Small intestine (tissue), 16 donors: ENCODE measurements around the gene B3GALT5. TPM values are rescaled to one million over a fixed set of nuclear protein-coding genes. Genes with fewer than 3 reads are reported as not detected.

Experiments
- DNase-seq, 2 donors: peaks; one replicate each; pipeline versions ENCODE4 v3.0.0 to v3.0.0-alpha.2; 2013
- FAIRE-seq: peaks from 2 replicates; lab custom pipeline; 2012; peaks lifted over from hg19 to GRCh38; lab: Jason Lieb, UNC
- H3K27ac ChIP-seq, 3 donors: one replicate each; pipeline ENCODE4 v1.5.1; 2013; ENCODE audit warnings: low read length in 2 of 3, mild to moderate bottlenecking in 2 of 3, control low read depth in 1 of 3, inconsistent platforms in 1 of 3, low read depth in 1 of 3, moderate library complexity in 1 of 3
- H3K27me3 ChIP-seq, 3 donors: one replicate each; pipeline ENCODE4 v1.6.1; 2013; ENCODE audit warnings: low read length in 3 of 3, inconsistent platforms in 1 of 3; ENCODE audit not compliant: control insufficient read depth in 3 of 3, insufficient read depth in 3 of 3
- H3K36me3 ChIP-seq, 3 donors: one replicate each; pipeline ENCODE4 v1.6.1; 2013; ENCODE audit warnings: low read length in 3 of 3, inconsistent platforms in 1 of 3, low read depth in 1 of 3, mild to moderate bottlenecking in 1 of 3, moderate library complexity in 1 of 3; ENCODE audit not compliant: control insufficient read depth in 3 of 3, insufficient read depth in 2 of 3
- H3K4me1 ChIP-seq, 3 donors: one replicate each; pipeline ENCODE4 v1.6.1; 2013; ENCODE audit warnings: low read length in 2 of 3, inconsistent platforms in 1 of 3, low read depth in 1 of 3, mild to moderate bottlenecking in 1 of 3, moderate library complexity in 1 of 3; ENCODE audit not compliant: control insufficient read depth in 3 of 3, insufficient read depth in 2 of 3
- H3K4me3 ChIP-seq, 3 donors: one replicate each; pipeline ENCODE4 v1.5.1; 2013; ENCODE audit warnings: low read length in 3 of 3, control low read depth in 1 of 3, inconsistent platforms in 1 of 3, low read depth in 1 of 3, mild to moderate bottlenecking in 1 of 3, moderate library complexity in 1 of 3
- H3K9me3 ChIP-seq, 2 donors: one replicate each; pipeline ENCODE4 v1.6.1; 2013; ENCODE audit warnings: low read depth in 1 of 2, low read length in 1 of 2; ENCODE audit not compliant: control insufficient read depth in 2 of 2, insufficient read depth in 1 of 2
- WGBS, 3 donors: extraction: QIAGEN DNeasy Blood & Tissue Kit; methylation state at CpG; one replicate each; pipeline ENCODE4 v1.1.7; 2013; 5-methylcytosine and 5-hydroxymethylcytosine counted together
- long read RNA-seq, 10 donors: transcript quantifications; one replicate each; lab custom pipeline, GENCODE V29; 2026
- polyA plus RNA-seq, 4 donors: library from polyadenylated mRNA; stranded (reverse) in 3 of 4; unstranded in 1 of 4; fragments of 200-250 nt in 3 of 4; fragments of 120-200 nt in 1 of 4; gene quantifications; one replicate each; pipeline versions ENCODE4 v1.2.1 to v1.2.3, GENCODE V29; 2013
- donor health status: healthy with polysubstance abuse.
- donor health status: control.
- donor health status: control.
- donor health status: Bipolar disorder and iron deficiency.
- donor health status: healthy.

Gene B3GALT5
- 10 to 100 TPM in 3 of 4 donors, 1 to 10 TPM in 1; 7.6 to 19.5 (median 14.9) TPM for polyA plus RNA-seq
- long read RNA-seq, donor 1, result 0 reads
- long read RNA-seq, donor 2, partial matches to known transcripts, result 0 of 1 reads
- long read RNA-seq, donor 2, other reads (novel, unspliced or antisense), result 0 of 1 reads
- long read RNA-seq, donor 3, result 0 reads
- long read RNA-seq, donor 4, result 0 reads
- long read RNA-seq, donor 5, result 0 reads
- long read RNA-seq, donor 6, result 0 reads
- long read RNA-seq, donor 7, result 0 reads
- long read RNA-seq, donor 8, result 0 reads
- long read RNA-seq, donor 9, result 0 reads
- long read RNA-seq, donor 10, partial matches to known transcripts, result 0 of 1 reads
- long read RNA-seq, donor 10, other reads (novel, unspliced or antisense), result 0 of 1 reads

GRCh38 chr21:39612233-39613040 lies at the start of gene B3GALT5:
Gene B3GALT5, plus strand, starts transcription at chr21:39612940. Its CDS starts 47,620 bp downstream, at chr21:39660560.
- H3K4me3 ChIP-seq, result peak within 1 kb of the TSS in 2 of 3 donors; percentile 47 to 49
- H3K36me3 ChIP-seq, result no peaks in the 10 kb centered on the region
- FAIRE-seq, result no peak
- H3K9me3 ChIP-seq, result no peaks in the 10 kb centered on the region
- H3K4me1 ChIP-seq, result peaks cover 0 to 3% (median 0%) of the 10 kb centered on the region in 3 donors
- no peak within 1 kb of the TSS for H3K27ac ChIP-seq
- peaks cover 0 to 13% (median 13%) of the 10 kb centered on the region in 3 donors for H3K27me3 ChIP-seq
- WGBS, 3 donors, result 10 to 18% (median 18%) methylated on average over 59 to 63 of the region's 63 CpGs
- DNase-seq, result peak in 1 of 2 donors; percentile 66

- no peak for DNase-seq
- H3K27ac ChIP-seq, result no peak overlapping the region
- H3K36me3 ChIP-seq, result no peaks in the 10 kb centered on the region
- peaks cover 0 to 2% (median 0%) of the 10 kb centered on the region in 3 donors for H3K4me1 ChIP-seq
- 39 to 74% (median 55%) methylated on average over 3 of the region's 3 CpGs for WGBS, 3 donors
- no peak for FAIRE-seq
- no peaks in the 10 kb centered on the region for H3K9me3 ChIP-seq
- no peaks in the 10 kb centered on the region for H3K27me3 ChIP-seq
- H3K4me3 ChIP-seq, result no peak overlapping the region
These were observed 48.5 kb upstream of the B3GALT5 start for GRCh38 chr21:39564200-39564599.

- no peak for FAIRE-seq
- 80 to 86% (median 85%) methylated on average over 18 of the region's 18 CpGs for WGBS, 3 donors
These were observed 45.4 kb upstream of the B3GALT5 start for GRCh38 chr21:39567180-39567972.

GRCh38 chr21:39568361-39568760 lies 44.4 kb upstream of the B3GALT5 start:
- Histone ChIP-seq H3K4me3 (no peak overlapping the region), H3K4me1 (no peaks in the 10 kb centered on the region), H3K9me3 (no peaks in the 10 kb centered on the region), H3K27ac (no peak overlapping the region), H3K27me3 (no peaks in the 10 kb centered on the region), H3K36me3 (no peaks in the 10 kb centered on the region)
- DNase-seq (no peak), FAIRE-seq (no peak)
- 62 to 77% (median 66%) methylated on average over 8 of the region's 8 CpGs for WGBS, 3 donors

More at GRCh38 chr21:39567180-39567972, 45.4 kb upstream of the B3GALT5 start:
- Histone ChIP-seq H3K4me1 (no peaks in the 10 kb centered on the region), H3K27me3 (no peaks in the 10 kb centered on the region), H3K9me3 (no peaks in the 10 kb centered on the region), H3K4me3 (no peak overlapping the region), H3K36me3 (no peaks in the 10 kb centered on the region), H3K27ac (no peak overlapping the region)
- DNase-seq, result no peak

GRCh38 chr21:39575775-39576174 lies 37.0 kb upstream of the B3GALT5 start:
- H3K27ac ChIP-seq, result no peak overlapping the region
- no peaks in the 10 kb centered on the region for H3K36me3 ChIP-seq
- H3K4me3 ChIP-seq, result no peak overlapping the region
- H3K4me1 ChIP-seq, result no peaks in the 10 kb centered on the region
- H3K9me3 ChIP-seq, result no peaks in the 10 kb centered on the region
- DNase-seq, result no peak
- no peaks in the 10 kb centered on the region for H3K27me3 ChIP-seq
- no peak for FAIRE-seq

GRCh38 chr21:39576518-39577128 lies 36.1 kb upstream of the B3GALT5 start:
- 50 to 66% (median 57%) methylated on average over 3 of the region's 3 CpGs for WGBS, 3 donors
- no peaks in the 10 kb centered on the region for H3K9me3 ChIP-seq
- H3K27me3 ChIP-seq, result no peaks in the 10 kb centered on the region
- H3K36me3 ChIP-seq, result no peaks in the 10 kb centered on the region
- no peak overlapping the region for H3K27ac ChIP-seq
- FAIRE-seq, result no peak
- H3K4me1 ChIP-seq, result peaks cover 0 to 4% (median 0%) of the 10 kb centered on the region in 3 donors
- no peak for DNase-seq
- no peak overlapping the region for H3K4me3 ChIP-seq

GRCh38 chr21:39579734-39580332 lies 32.9 kb upstream of the B3GALT5 start:
- FAIRE-seq (no peak), DNase-seq (no peak)
- peaks cover 0 to 4% (median 0%) of the 10 kb centered on the region in 3 donors for H3K4me1 ChIP-seq
- no peak overlapping the region for H3K4me3 ChIP-seq
- no peaks in the 10 kb centered on the region for H3K36me3 ChIP-seq
- no peaks in the 10 kb centered on the region for H3K9me3 ChIP-seq
- H3K27me3 ChIP-seq, result no peaks in the 10 kb centered on the region
- 87 to 90% (median 89%) methylated on average over 16 of the region's 16 CpGs for WGBS, 3 donors
- H3K27ac ChIP-seq, result no peak overlapping the region
